ENCODE measurements around the gene SLN.

DNA sequence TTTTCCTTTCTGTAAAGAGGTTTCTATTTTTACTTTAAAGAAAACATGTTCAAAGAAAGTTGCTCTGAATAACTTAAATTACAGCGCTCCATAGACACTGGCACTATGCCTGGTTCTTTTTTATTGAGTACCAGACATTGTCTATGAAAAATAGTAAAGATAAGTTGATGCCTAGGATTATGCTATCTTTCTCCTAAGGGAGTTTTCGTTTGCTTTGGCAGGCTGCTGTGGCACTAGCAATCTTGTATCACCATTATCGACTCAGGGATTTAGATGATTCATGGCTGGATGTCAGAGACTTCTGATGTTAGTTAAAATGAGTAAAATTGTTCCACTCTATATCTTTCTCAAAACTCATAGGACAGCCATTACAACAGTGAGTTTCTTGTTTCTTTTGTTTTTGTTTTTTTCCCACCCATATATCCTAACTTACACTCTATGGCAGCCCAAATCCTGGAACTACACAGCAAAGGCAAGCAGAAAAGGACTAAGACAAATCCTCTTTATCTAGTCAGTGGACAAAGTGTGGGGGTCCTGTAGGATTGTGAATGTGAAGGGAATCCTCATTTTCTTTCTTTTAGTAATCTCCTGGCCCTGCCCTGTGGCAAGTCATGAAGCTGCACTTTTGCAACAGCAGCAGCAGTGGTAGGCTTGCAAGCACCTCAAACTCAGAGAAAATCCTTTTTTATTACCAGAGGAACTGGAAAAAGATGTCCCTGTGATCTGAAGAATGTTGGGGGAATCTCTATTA lies 20.7 kb downstream of the SLN start:
- TF ChIP-seq EZH2phosphoT487 (IDR thresholded peaks at IDR 0.05; ENCODE audit: low read length) (no peak), CTCF (IDR thresholded peaks at IDR 0.05; ENCODE audit: low read length) (no peak), EZH2 (optimal IDR thresholded peaks at IDR 0.05; ENCODE audit: low read depth, low read length) (no peak)

Measured in MM.1S (cell line).